Hematopoietic multipotent progenitor cell treated with erythropoietin and hydrocortisone succinate and interleukin-3 and kit ligand, for 8 days (in vitro differentiated cells): Measurements from ENCODE around the gene PTH.

Experiments used
- DNase-seq: peaks from one replicate; pipeline ENCODE4 v3.0.0-alpha.2; 2015

PTH gene

GRCh38 chr11:13495929-13496328, at the start of gene PTH:
TSS of gene PTH (minus strand) at chr11:13495997. CDS start at chr11:13492855, 3,142 bp downstream.
- no peak for DNase-seq

- DNase-seq, result no peak
Observed at GRCh38 chr11:13538044-13538443, 42.2 kb upstream of the PTH start.

GRCh38 chr11:13535819-13536218, 40.0 kb upstream of the PTH start:
- DNase-seq, result peak; percentile 20

- no peak for DNase-seq
Observed at GRCh38 chr11:13534358-13534757, 38.6 kb upstream of the PTH start.

GRCh38 chr11:13525257-13525656, 29.5 kb upstream of the PTH start:
- DNase-seq, result no peak

- no peak for DNase-seq
Observed at GRCh38 chr11:13503393-13503792, 7.6 kb upstream of the PTH start.

GRCh38 chr11:13502492-13502891, 6.7 kb upstream of the PTH start:
- no peak for DNase-seq

- DNase-seq, result no peak
Observed at GRCh38 chr11:13494051-13494450, 1.7 kb downstream of the PTH start.

GRCh38 chr11:13487661-13488030, 8.2 kb downstream of the PTH start:
- DNase-seq, result peak; percentile 49

GRCh38 chr11:13486926-13487660, 8.7 kb downstream of the PTH start:
- peak; percentile 58 for DNase-seq

- DNase-seq, result no peak
Observed at GRCh38 chr11:13480198-13480597, 15.6 kb downstream of the PTH start.

GRCh38 chr11:13479688-13480087, 16.1 kb downstream of the PTH start:
- DNase-seq, result no peak

GRCh38 chr11:13475091-13475490, 20.7 kb downstream of the PTH start:
- no peak for DNase-seq

- no peak for DNase-seq
Observed at GRCh38 chr11:13473013-13473722, 22.6 kb downstream of the PTH start.

GRCh38 chr11:13468750-13469149, 27.0 kb downstream of the PTH start:
- DNase-seq, result no peak

GRCh38 chr11:13465909-13466371, 29.9 kb downstream of the PTH start:
- DNase-seq, result peak; percentile 42

- DNase-seq, result no peak
Observed at GRCh38 chr11:13463779-13464290, 32.0 kb downstream of the PTH start.

- DNase-seq, result peak; percentile 96
Observed at GRCh38 chr11:13462901-13463778, 32.7 kb downstream of the PTH start, which contains the start of gene BTBD10. TSS of gene BTBD10 (minus strand) at chr11:13463222. CDS start at chr11:13445124, 18,098 bp downstream.

GRCh38 chr11:13462311-13462900, 33.4 kb downstream of the PTH start:
- peak; percentile 49 for DNase-seq

- DNase-seq, result no peak
Observed at GRCh38 chr11:13461291-13461690, 34.5 kb downstream of the PTH start.

GRCh38 chr11:13450832-13451397, 44.9 kb downstream of the PTH start:
- DNase-seq, result no peak

GRCh38 chr11:13449522-13449921, 46.3 kb downstream of the PTH start:
- no peak for DNase-seq
